M059J (cell line): ENCODE measurements around the gene SLC7A6OS. TPM values are rescaled to one million over a fixed set of nuclear protein-coding genes. Genes with fewer than 3 reads are reported as not detected.

Experiments used
- DNase-seq: peaks from one replicate; pipeline ENCODE4 v3.0.0-alpha.2; 2012; ENCODE audit warnings: low read depth
- total RNA-seq: library from RNA; depleted of rRNA; stranded (reverse); fragments of >200 nt; shearing (Covaris generic); gene quantifications from 2 replicates; pipeline ENCODE4 v1.2.3, GENCODE V29; 2014

Gene SLC7A6OS
- total RNA-seq, 1 experiment from 2014 or later = 13.2 TPM

DNA sequence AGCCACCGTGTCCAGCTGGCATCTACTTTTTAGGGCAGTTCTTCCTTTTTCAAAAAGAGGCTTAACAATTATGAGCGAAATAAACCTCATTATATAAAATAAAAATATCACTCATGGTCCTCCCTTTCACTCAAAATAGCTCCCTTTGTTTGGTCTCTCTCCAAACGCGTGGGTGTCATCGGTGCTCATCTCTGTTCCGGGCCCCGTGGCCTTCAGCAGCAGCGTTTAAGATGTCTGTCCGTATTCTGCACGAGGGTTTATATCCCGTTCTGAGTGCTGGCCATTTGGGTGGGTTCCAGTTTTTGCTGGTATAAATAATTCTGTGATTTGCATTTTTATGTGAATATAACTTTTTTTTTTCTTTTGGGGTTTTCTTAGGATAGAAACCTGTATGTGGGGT lies 33.5 kb upstream of the SLC7A6OS start:
- no peak for DNase-seq

DNA sequence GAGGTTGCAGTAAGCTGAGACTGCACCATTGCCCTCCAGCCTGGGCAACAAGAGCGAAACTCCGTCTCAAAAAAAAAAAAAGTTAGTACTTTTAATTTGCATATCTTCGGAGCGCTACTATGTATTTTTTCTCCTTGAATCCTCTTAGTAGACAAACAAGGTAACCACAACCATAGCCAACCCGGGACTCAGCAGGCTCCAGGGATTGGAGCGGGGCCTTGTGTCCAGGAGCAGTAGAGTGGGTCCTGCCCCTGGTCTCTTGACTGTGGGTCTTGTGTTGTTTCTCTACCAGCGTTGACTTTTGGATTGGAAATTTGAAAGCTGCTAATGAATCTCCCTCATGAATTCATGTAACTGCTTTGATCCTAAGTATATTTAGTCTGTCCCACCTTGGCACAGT lies 32.4 kb upstream of the SLC7A6OS start:
- DNase-seq = no peak

DNA sequence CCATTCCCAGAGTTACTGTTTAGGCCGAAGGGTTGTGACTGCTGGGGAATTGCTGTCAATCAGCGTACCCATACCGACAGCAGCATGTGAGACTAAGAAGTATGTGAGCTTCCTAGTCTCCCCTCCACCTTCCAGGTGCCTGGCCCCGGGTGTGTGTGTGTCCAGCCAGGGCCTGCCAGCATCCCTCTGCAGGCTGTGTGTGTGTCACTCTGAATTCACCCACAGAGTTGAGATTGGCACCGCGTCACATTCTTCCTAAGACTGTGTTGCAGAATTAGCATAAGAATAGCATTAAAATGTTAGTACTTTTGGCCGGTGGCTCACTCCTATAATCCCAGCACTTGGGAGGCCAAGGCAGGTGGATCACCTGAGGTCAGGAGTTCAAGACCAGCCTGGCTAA lies 31.9 kb upstream of the SLC7A6OS start:
- DNase-seq = no peak

DNA sequence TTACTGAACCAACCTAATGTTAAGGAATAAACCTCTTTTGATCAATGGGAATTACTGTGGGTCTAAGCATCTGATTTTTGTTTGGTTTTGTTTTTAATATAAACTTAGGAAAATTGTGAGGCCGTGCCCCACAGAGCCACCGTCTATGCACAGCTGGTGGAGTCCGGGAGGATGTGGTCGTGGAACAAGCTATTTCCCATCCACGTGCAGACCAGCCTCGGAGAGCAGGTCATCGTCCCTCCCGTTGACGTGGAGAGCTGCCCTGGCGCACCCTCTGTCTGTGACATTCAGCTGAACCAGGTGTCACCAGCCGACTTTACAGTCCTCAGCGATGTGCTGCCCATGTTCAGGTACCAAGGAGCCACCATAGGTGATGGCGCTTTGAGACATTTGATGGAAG lies 28.5 kb upstream of the SLC7A6OS start:
- DNase-seq = no peak

DNA sequence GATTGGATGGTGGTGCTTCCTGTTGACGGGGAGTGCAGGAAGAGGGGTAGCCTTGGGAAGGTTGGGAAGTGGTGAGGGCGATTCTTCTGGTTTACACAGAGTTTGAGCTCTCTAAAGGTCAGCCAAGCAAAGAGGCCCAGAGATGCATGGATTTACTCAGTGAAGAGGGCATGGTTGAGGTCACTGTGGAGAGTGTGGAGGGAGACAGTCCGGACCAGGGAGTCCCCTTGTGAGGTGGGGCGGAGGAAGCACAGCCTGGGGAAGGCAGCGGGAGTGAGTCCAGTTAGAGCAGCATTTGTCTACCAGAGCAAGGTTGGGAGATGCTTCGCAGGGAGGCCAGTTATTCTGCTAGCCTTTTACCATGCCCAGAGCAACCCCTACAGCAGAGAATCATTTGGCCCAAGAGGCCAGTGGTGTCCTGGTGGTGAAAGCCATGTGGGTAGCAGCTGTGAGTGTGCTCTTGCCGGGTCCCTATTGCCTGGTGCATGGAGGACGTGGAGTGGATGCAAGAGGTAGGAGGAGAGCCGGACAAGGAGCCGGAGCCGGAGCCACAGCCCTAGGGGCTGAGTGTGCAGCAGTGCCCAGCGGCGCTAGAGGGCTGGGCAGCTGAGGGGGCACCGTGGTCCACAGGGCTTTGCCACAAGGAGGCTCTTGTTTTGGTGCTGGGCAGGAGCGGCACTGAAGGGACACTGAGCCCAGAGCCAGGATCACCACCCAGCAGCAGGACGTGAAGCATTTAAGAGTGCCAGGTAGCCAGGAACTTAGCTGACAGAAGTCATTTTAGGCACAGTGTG lies 27.8 kb upstream of the SLC7A6OS start:
- DNase-seq = no peak

DNA sequence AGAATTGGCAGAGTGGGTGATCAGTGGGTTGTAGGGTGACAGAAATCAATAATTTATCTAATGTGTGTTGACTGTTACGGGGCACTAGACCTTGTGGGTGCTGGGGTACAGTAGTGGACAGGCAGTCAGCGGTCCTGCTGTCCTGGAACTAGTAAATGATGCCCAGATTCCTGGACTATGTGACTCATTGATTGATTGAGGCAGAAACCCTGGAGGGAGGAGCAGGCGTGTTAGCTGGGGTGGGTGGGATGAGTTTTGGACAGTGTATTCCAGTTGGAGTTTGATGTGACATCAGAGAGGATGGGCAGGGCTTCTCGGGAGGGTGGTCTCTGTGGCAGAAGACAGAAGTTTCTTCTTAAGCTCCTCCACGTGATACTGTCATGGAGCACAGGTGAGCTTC lies 24.4 kb upstream of the SLC7A6OS start:
- peak; percentile 16 for DNase-seq

DNA sequence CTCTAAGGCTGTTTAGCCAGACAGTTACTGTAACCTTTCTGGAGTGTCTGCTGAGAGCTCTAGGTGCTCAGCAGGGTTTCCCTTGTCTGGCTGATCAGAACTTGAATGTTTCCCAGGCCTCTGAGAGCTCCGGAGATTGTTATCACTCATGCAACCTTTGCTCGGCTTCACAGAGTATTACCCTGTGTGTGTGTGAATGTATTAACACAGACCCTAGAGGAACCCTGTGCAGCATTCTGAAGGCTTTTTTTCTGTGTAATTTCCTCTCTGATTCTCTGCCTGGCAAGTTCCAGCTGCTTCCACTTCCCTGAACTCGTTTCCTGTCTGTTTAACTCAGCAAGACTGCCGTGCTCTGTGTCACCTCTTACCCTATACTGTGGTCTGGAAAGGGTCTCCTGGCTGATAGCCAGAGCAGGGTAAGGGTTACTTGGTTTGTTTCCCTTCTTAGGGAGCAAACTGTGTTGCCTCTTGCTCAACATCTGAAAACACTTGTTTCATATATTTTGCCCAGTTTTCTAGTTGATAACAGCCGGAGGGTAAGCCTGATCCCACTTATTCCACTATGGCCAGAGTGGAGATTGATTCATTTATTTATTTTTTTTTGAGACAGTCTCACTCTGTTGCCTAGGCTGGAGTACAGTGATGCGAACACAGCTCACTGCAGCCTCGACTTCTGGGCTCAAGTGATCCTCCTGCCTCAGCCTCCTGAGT lies 21.8 kb upstream of the SLC7A6OS start:
- DNase-seq = no peak

DNA sequence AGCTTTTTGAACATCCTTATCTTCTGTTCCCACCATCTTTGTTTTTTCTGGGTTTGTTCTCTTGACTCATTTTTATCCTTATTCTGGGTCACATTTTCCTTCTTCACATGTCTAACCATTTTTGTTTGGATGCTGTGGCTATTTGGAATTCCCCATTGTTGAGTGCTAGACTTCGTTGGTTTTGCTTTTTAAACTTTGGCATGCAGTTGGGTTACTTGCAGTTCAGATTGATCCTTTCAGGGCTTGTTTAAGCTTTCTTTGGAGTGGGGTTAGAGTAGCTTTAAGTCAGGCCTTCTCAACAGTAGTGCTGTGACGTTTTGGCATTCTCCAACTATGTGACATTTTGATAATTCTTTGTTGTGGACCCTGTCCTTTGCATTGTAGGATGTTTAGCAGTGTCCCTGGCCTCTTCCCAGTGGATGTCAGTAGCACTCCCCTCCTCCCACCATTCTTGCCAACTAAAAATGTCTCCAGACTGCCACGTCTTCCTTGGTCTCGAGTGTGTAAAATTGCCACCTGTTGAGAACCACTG lies 21.2 kb upstream of the SLC7A6OS start:
- no peak for DNase-seq

DNA sequence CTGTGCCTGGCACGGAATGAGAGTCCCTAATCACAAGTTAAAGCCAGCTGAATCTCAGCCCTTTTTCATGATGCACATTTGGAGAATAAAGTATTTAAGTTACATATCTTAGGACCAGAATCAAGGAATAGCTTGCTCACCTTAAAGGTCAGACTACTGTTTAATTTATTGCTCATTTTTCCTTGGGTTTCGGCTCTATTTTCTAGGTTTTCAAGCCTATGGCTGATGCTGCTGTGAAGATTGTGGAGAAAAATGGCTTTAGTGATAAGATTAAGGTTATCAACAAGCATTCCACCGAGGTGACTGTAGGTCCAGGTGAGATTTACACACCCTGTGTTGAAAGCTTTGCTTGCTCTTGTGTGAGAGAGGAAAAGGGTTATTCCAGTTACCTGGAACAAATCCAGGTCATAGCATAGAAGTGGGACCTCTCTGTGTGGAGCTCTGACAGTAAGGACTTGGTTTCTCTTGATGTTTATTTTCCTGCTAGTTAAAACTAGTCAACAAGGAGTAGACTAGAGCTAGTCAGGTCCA lies 18.2 kb upstream of the SLC7A6OS start:
- no peak for DNase-seq

DNA sequence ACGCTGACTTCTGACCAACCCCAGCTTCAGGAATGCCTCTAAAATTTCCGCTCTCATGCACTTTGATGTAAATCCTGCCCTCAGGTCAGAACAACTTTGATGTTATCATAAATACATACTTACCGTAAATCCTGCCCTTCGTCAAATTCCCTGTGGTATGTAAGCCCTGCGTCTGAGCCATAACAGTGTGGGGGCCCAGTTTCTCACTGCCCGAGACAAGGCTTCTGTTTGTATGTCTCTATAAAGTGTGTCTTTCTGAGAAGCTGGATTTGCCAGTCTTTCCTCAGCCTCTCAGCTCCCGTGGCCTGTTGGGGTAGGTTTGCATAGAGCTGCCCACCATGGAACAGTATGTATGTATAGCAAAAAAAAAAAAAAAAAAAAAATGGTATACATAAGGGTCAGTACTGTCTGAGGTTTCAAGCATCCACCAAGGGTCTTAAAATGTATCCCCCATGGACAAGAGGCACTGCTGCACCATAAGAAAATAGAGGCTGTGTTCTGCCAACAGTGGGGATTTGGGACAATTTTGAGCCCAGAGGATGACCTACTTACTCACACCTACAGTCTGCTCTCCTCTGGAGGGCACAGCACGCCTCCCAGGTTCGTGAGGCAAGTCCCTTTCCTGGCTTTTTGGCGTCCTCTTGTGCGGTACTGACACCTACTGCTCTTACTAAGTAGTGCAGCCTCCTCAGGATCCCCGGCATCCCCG lies 17.6 kb upstream of the SLC7A6OS start:
- peak; percentile 86 for DNase-seq

DNA sequence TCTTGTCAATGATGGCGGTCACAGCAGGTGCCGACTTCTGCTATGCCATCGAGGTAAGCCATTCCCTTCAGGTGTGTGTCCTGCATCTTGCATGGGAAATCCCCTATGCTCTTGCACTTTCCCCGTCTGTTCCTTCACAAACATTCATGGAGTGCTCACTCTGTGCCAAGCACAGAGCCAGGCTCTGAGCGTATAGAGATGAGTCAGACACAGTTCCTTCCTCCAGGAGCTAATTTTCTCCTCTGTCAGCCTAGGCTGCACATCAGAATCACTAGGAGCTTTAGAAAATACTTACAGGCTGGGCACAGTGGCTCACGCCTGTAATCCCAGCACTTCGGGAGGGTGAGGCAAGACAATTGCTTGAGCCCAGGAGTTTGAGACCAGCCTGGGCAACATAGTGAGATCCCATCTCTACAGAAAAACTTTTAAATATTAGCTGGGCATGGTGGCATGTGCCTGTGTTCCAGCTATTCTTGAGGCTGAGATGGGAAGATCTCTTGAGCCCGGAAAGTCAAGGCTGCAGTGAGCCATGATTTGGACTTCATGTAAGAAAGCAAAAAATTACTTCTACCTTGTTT lies 14.1 kb upstream of the SLC7A6OS start:
- DNase-seq = no peak

DNA sequence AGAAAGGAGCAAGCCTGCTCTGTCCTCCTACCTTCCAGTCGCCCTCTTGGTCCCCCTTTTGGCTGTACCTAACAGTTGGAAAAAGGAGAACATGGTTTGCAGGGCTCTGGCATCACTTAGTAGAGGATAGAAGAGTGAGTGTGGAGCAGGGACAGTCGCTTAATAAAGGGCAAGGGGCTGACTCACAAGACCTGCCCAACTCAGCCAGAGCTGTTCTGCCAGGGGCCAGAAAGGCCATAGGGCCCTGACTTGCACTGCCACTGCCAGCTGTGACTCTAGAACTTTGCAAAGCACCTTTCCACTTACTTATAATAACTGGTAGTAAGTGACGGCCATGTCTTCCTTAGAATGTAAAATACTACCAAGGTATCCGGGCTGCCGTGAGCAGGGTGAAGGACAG lies 13.6 kb upstream of the SLC7A6OS start:
- DNase-seq = no peak

DNA sequence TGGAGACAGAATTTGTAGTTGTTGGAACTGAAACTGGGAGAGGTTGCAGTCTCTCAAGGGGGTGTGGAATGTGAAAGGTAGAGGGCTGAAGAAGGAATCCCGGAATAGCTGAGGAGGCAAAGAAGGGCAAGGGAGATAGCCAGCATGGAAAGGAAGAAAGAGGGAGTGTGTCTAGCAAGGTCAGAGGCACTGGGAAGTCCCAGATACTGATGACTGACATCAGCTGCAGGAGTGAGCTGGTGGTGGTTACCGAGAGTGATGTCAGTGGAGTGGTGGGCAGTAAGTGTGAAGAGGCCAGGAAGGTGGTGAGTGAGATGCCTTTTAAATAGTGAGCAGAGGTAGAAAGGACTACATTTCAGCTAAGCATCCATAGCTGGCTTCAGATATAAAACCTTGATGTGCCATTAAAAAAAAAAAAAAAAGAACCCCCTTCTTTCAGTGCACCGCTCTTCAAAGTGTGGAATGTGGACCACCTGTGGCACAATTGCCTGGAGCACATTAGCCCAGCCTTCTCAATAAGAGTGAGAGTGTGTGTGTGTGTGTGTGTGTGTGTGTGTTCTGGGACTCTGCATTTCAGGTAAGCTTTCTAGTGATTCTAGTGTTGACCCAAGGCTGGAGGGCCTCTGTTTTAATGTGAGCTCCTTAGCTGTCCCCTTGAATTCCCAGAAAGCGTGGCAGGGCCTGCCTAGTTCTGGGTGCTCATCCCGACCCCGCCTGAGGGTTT lies 8.6 kb upstream of the SLC7A6OS start:
- DNase-seq = no peak

DNA sequence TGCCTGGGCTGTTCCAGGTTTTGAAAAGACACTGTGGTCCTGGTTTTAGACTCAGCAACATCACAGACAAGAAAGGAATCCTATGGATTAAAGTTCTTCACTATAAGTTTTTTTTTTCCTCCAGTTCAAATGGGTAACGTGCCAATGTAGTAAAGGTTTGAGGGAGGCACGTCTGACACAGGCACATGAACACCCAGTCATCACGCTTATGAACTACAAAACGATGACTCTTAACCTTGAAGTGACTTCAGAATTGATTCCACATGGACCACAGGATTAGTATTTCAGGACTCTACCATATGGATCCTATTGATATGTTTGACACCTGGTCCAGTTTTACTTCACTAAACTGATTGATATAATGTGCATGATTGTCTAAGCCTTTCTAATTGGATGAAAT lies 2.4 kb upstream of the SLC7A6OS start:
- no peak for DNase-seq

DNA sequence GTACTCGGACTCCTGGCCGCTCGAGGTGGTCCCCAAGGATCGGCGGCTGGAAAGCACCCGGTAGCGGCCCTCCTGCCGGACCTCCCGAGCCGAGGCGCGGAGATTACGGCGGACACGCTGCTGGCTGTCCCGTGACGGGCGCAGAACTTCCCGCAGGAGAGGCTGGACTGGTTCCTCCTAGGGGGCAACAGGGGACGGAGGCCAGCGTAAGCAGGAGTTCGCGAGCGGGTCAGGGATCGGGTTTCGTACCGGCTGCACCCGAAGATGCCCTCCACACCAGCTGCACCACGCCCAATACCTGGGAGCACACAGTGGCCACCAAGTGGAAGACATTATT lies 341 bp downstream of the SLC7A6OS start:
- no peak for DNase-seq

DNA sequence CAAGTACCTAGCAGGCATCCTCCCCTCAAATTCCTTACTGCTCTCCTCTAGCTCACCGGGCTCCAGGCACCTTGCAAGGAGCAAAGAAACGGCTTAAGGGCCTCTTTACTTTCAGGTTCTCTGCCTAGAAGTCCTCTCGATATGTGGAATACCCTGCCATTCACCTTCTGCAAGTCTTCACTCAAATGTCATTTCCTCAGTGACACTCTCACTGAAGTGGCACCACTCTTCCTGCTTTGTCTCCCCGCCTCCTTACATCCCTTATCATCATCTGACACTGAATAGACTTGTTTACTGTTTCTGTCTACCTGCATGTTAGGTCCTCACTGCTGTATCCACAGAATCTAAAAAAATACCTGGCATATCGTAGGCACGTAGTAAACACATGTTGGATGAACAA lies 947 bp downstream of the SLC7A6OS start:
- DNase-seq = no peak

DNA sequence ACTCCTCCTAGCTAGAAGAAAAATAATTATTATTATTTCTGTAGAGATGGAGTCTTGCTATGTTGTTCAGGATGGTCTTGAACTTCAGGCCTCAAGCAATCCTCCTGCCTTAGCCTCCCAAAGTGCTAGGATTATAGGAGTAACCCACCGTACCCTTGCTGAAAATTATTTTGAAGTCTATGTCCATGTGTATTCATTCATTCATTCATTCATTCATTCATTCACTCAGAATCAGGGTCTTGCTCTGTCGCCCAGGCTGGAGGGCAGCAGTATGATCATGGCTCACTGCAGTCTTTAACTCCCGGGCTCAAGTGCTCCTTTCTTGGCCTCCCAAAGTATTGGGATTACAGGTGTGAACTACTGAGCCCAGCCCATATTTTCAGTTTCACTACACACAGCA lies 4.1 kb downstream of the SLC7A6OS start:
- DNase-seq = no peak

DNA sequence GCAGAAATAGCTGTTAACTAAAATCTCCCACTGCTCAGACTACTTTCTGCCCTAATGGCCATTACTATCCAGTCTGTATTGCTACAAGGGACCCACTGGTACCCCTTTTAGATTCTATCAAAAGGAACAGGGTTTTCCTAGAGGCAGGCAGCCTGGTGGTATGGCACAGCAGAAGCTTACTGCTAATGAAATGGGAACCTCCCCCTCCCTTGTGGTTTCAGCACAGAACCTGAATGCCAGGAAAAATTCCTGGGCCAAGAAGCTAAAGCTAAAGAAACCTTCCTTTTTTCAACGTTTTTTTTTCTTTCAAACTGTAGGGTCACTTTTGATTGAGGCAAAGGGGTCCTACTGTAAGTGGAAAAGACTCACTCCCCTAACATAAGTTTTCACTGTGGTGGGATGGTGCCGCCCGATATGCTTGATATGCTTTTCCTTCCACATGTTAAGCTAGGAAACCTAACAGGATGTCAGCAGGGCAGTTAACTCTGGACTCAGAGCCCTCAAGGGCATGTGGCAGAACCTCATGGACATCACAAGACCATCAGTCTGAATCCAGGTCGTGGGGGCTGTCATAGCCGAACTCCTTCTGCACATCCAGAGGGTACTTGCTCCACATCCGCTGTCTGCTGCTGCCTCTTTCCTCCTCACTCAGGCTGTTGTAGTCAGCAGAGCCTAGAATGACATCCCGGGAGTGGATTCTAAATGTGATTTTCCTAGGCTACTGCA lies 9.8 kb downstream of the SLC7A6OS start:
- peak; percentile 14 for DNase-seq

DNA sequence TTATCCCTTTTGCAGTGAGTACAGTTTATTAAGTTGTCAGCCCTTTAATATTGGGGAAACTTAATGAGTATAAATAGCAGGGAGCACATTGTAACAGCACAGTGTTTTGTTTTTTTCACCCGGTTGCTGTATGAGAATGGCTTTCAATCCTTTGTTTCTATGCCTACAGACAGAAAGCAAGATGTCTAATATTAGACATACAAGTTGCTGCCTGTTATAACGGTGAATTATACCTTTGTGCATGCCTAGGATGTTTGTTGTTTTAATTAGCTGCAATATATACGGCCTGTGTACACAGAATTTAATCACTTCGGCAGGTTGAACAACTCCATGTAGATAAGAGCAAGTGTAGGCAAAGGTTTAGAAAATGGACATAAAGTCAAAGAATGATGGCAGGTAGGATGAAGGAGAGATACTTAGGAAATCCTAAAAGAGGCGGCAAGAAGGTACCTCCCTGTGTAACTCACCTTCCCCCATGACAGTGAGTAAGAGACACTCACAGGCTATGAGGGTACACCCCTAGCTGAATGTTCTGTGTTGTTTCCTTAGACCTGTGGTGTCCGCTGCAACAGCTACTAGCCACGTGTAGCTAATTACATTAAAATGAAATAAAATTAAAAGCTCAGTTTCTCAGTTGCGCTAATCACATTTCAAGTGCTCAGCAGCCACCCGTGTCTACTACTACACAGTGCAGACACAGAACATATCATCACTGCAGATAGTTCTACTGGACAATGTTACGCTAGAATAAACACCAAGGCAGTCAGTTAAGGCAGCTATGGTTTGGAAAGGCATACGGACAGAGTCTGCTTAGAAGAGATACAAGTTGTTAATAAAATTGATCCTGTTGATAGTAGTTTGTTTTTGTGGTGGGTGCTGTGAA lies 10.9 kb downstream of the SLC7A6OS start:
- no peak for DNase-seq
